HG03342 (cell line): ENCODE data around the gene BAX.

Source experiments
- ATAC-seq: cut with Tn5 transposase; IDR thresholded peaks from one replicate; pipeline ENCODE4 v1.9.1; 2021; ENCODE audit warnings: mild to moderate bottlenecking, moderate library complexity; ENCODE audit not compliant: unreplicated experiment

Gene BAX

GRCh38 chr19:48977061-48977460, 22.4 kb downstream of the BAX start:
- no peak for ATAC-seq

- no peak for ATAC-seq
Measured at GRCh38 chr19:48982280-48982679, 27.6 kb downstream of the BAX start.

- ATAC-seq = no peak
Measured at GRCh38 chr19:48985711-48986110, 31.0 kb downstream of the BAX start.

GRCh38 chr19:48986211-48986610, 31.5 kb downstream of the BAX start:
- ATAC-seq = no peak

GRCh38 chr19:48987323-48987722, 32.6 kb downstream of the BAX start:
- ATAC-seq = no peak

- no peak for ATAC-seq
Measured at GRCh38 chr19:48988286-48988685, 33.6 kb downstream of the BAX start.

GRCh38 chr19:48988860-48989259, 34.2 kb downstream of the BAX start:
- no peak for ATAC-seq

GRCh38 chr19:48989701-48990291, 35.1 kb downstream of the BAX start:
- ATAC-seq = no peak

- ATAC-seq = no peak
Measured at GRCh38 chr19:48990400-48990799, 35.7 kb downstream of the BAX start.

GRCh38 chr19:48991011-48991609, 36.4 kb downstream of the BAX start:
- ATAC-seq = no peak

- no peak for ATAC-seq
Measured at GRCh38 chr19:48991873-48992580, 37.4 kb downstream of the BAX start.

- ATAC-seq = no peak
Measured at GRCh38 chr19:48992581-48993174, 38.0 kb downstream of the BAX start.

GRCh38 chr19:48993175-48994034, 38.7 kb downstream of the BAX start, which contains the start of the genes GYS1 and RUVBL2:
GYS1 (minus strand) TSS chr19:48993309; CDS start chr19:48993112, 197 bp downstream.
RUVBL2 (plus strand) TSS chr19:48993887; CDS start chr19:48993912, 25 bp downstream.
- ATAC-seq = peak; percentile 81

GRCh38 chr19:48994035-48994386, 39.3 kb downstream of the BAX start:
- no peak for ATAC-seq

- ATAC-seq = no peak
Measured at GRCh38 chr19:48997972-48998371, 43.3 kb downstream of the BAX start.

- no peak for ATAC-seq
Measured at GRCh38 chr19:48999481-49000325, 45.0 kb downstream of the BAX start.

- no peak for ATAC-seq
Measured at GRCh38 chr19:49004133-49004532, 49.5 kb downstream of the BAX start.

GRCh38 chr19:49004964-49005614, 50.4 kb downstream of the BAX start:
- no peak for ATAC-seq

- ATAC-seq = no peak
Measured at GRCh38 chr19:49006905-49007304, 52.2 kb downstream of the BAX start.
